CD8-positive, alpha-beta memory T cell (primary cell): ENCODE data around the gene PLXNC1. TPM values are rescaled to one million over a fixed set of nuclear protein-coding genes. Genes with fewer than 3 reads are reported as not detected.

Experiments
- CTCF ChIA-PET: fragments of 350-600 bp; sonication (Branson Sonifier 250); formaldehyde crosslinking; loops from one replicate; lab custom pipeline; 2021; ENCODE audit warnings: antibody characterized with exemption; lab: Charles Lee
- POLR2A ChIA-PET: fragments of 350-600 bp; sonication (Branson Sonifier 250); formaldehyde crosslinking; loops from one replicate; lab custom pipeline; 2021; ENCODE audit warnings: antibody characterized with exemption; lab: Charles Lee
- DNase-seq, 5 donors: peaks; one replicate each; pipeline versions ENCODE4 v3.0.0 to v3.0.0-alpha.2; 2020 to 2022; ENCODE audit warnings: mixed read lengths in 1 of 5
- H3K27ac ChIP-seq: one replicate; pipeline ENCODE4 v1.7.0; 2013; ENCODE audit warnings: low read depth, mild to moderate bottlenecking, low read length, moderate library complexity
- H3K27me3 ChIP-seq: 2 replicates; pipeline ENCODE4 v1.7.0; 2013; ENCODE audit warnings: low read length, mild to moderate bottlenecking; ENCODE audit not compliant: insufficient read depth, poor library complexity, severe bottlenecking
- H3K36me3 ChIP-seq: 2 replicates; pipeline ENCODE4 v1.7.0; 2013; ENCODE audit warnings: mild to moderate bottlenecking, low read length, moderate library complexity; ENCODE audit not compliant: insufficient read depth
- H3K4me1 ChIP-seq: 2 replicates; pipeline ENCODE4 v1.7.0; 2013; ENCODE audit warnings: mild to moderate bottlenecking, low read length, moderate library complexity; ENCODE audit not compliant: insufficient read depth
- H3K4me3 ChIP-seq: 2 replicates; pipeline ENCODE4 v1.7.0; 2013; ENCODE audit warnings: mild to moderate bottlenecking, low read length
- H3K9me3 ChIP-seq: 2 replicates; pipeline ENCODE4 v1.7.0; 2013; ENCODE audit warnings: mild to moderate bottlenecking, low read length
- H3K27ac Mint-ChIP-seq, 8 donors: one replicate each; pipeline ENCODE4 v1.8.0; 2020 to 2021; ENCODE audit warnings: mixed read lengths in 8 of 8, mild to moderate bottlenecking in 6 of 8, inconsistent platforms in 3 of 8, moderate library complexity in 3 of 8
- H3K27me3 Mint-ChIP-seq, 2 donors: one replicate each; pipeline ENCODE4 v1.8.0; 2020 to 2021; ENCODE audit warnings: mixed read lengths in 2 of 2, mild to moderate bottlenecking in 1 of 2, moderate library complexity in 1 of 2
- H3K36me3 Mint-ChIP-seq, 3 donors: one replicate each; pipeline ENCODE4 v1.8.0; 2020 to 2021; ENCODE audit warnings: mixed read lengths in 3 of 3, inconsistent platforms in 1 of 3, mild to moderate bottlenecking in 1 of 3
- H3K4me1 Mint-ChIP-seq, 3 donors: one replicate each; pipeline ENCODE4 v1.8.0; 2020 to 2021; ENCODE audit warnings: mixed read lengths in 3 of 3, inconsistent platforms in 1 of 3, mild to moderate bottlenecking in 1 of 3
- H3K4me3 Mint-ChIP-seq, 7 donors: one replicate each; pipeline ENCODE4 v1.8.0; 2020 to 2021; ENCODE audit warnings: mixed read lengths in 7 of 7, mild to moderate bottlenecking in 6 of 7, moderate library complexity in 4 of 7, inconsistent platforms in 2 of 7
- H3K9me3 Mint-ChIP-seq, 5 donors: one replicate each; pipeline ENCODE4 v1.8.0; 2020 to 2022; ENCODE audit warnings: mixed read lengths in 5 of 5, mild to moderate bottlenecking in 3 of 5, moderate library complexity in 2 of 5, inconsistent platforms in 1 of 5
- polyA plus RNA-seq: library from polyadenylated mRNA; unstranded; fragments of 300-500 nt; fragmentation: Illumina TruSeq; gene quantifications from one replicate; pipeline ENCODE4 v1.2.3, GENCODE V29; 2021
- total RNA-seq, 2 experiments: library from RNA; stranded (reverse); gene quantifications; one replicate each; pipeline ENCODE4 v1.2.3, GENCODE V29; 2021

PLXNC1 gene
- total and polyA plus RNA-seq, 3 experiments from 2014 or later: 5.0 to 8.1 (median 5.6) TPM

- no peak for DNase-seq
- ChIA-PET POLR2A (no interaction called here), CTCF (interaction anchor here (0.6 to 6.7 kb wide), 5 partner anchors 533 to 1117 kb away, joined by 3 to 254 read pairs (median 37); partner anchors contain the start of gene SOCS2)
- no peaks in the 10 kb centered on the region for H3K36me3 Mint-ChIP-seq
- Histone ChIP-seq H3K36me3 (no peaks in the 10 kb centered on the region), H3K9me3 (no peaks in the 10 kb centered on the region), H3K4me1 (peaks cover 9% of the 10 kb centered on the region), H3K4me3 (no peak overlapping the region), H3K27me3 (no peaks in the 10 kb centered on the region), H3K27ac (no peak overlapping the region)
- H3K4me3 Mint-ChIP-seq: peak overlapping the region in 1 of 7 donors; percentile 38
- no peaks in the 10 kb centered on the region for H3K9me3 Mint-ChIP-seq
- peaks cover 23 to 42% of the 10 kb centered on the region in 2 donors for H3K27me3 Mint-ChIP-seq
- peaks cover 5 to 12% (median 10%) of the 10 kb centered on the region in 3 donors for H3K4me1 Mint-ChIP-seq
- no peak overlapping the region for H3K27ac Mint-ChIP-seq
Measured at GRCh38 chr12:94103986-94104385, 44.4 kb upstream of the PLXNC1 start.

GRCh38 chr12:94107910-94108309, 40.5 kb upstream of the PLXNC1 start:
- H3K4me1 ChIP-seq: no peaks in the 10 kb centered on the region
- H3K27ac Mint-ChIP-seq: no peak overlapping the region
- POLR2A ChIA-PET: no interaction called here
- no peak for DNase-seq
- peaks cover 14 to 49% of the 10 kb centered on the region in 2 donors for H3K27me3 Mint-ChIP-seq
- H3K36me3 Mint-ChIP-seq: no peaks in the 10 kb centered on the region
- H3K9me3 Mint-ChIP-seq: no peaks in the 10 kb centered on the region
- no peaks in the 10 kb centered on the region for H3K36me3 ChIP-seq
- no peaks in the 10 kb centered on the region for H3K9me3 ChIP-seq
- H3K27ac ChIP-seq: no peak overlapping the region
- no peaks in the 10 kb centered on the region for H3K4me1 Mint-ChIP-seq
- no peak overlapping the region for H3K4me3 Mint-ChIP-seq
- no peak overlapping the region for H3K4me3 ChIP-seq
- no peaks in the 10 kb centered on the region for H3K27me3 ChIP-seq
- CTCF ChIA-PET: interaction anchor here (1.3 kb wide), 1 partner anchor 605 kb away, joined by 4 read pairs; no protein-coding TSS in a partner anchor

- no peak overlapping the region for H3K27ac ChIP-seq
- CTCF ChIA-PET: no interaction called here
- peaks cover 9 to 49% of the 10 kb centered on the region in 2 donors for H3K27me3 Mint-ChIP-seq
- no peaks in the 10 kb centered on the region for H3K9me3 ChIP-seq
- H3K27ac Mint-ChIP-seq: no peak overlapping the region
- H3K9me3 Mint-ChIP-seq: no peaks in the 10 kb centered on the region
- H3K4me3 Mint-ChIP-seq: no peak overlapping the region
- H3K36me3 Mint-ChIP-seq: no peaks in the 10 kb centered on the region
- no peaks in the 10 kb centered on the region for H3K4me1 Mint-ChIP-seq
- H3K27me3 ChIP-seq: no peaks in the 10 kb centered on the region
- no peak overlapping the region for H3K4me3 ChIP-seq
- no peak for DNase-seq
- POLR2A ChIA-PET: no interaction called here
- H3K36me3 ChIP-seq: no peaks in the 10 kb centered on the region
- H3K4me1 ChIP-seq: no peaks in the 10 kb centered on the region
Measured at GRCh38 chr12:94109160-94109559, 39.2 kb upstream of the PLXNC1 start.

GRCh38 chr12:94110258-94110657, 38.1 kb upstream of the PLXNC1 start:
- POLR2A ChIA-PET: no interaction called here
- H3K9me3 ChIP-seq: no peaks in the 10 kb centered on the region
- no peaks in the 10 kb centered on the region for H3K36me3 Mint-ChIP-seq
- H3K4me3 ChIP-seq: no peak overlapping the region
- H3K27me3 Mint-ChIP-seq: peaks cover 12 to 40% of the 10 kb centered on the region in 2 donors
- H3K4me1 ChIP-seq: no peaks in the 10 kb centered on the region
- no peaks in the 10 kb centered on the region for H3K36me3 ChIP-seq
- H3K27me3 ChIP-seq: no peaks in the 10 kb centered on the region
- H3K27ac ChIP-seq: no peak overlapping the region
- no peaks in the 10 kb centered on the region for H3K4me1 Mint-ChIP-seq
- H3K9me3 Mint-ChIP-seq: no peaks in the 10 kb centered on the region
- DNase-seq: no peak
- H3K27ac Mint-ChIP-seq: peak overlapping the region in 1 of 8 donors; percentile 12
- CTCF ChIA-PET: interaction anchor here (1.9 kb wide), 1 partner anchor 8 kb away, joined by 18 read pairs; no protein-coding TSS in a partner anchor
- H3K4me3 Mint-ChIP-seq: no peak overlapping the region

- Mint-ChIP-seq H3K4me1 (no peaks in the 10 kb centered on the region), H3K4me3 (no peak overlapping the region), H3K27me3 (peaks cover 9 to 30% of the 10 kb centered on the region in 2 donors), H3K27ac (no peak overlapping the region), H3K36me3 (no peaks in the 10 kb centered on the region), H3K9me3 (no peaks in the 10 kb centered on the region)
- ChIA-PET CTCF (interaction anchor here (0.9 to 1.9 kb wide), 2 partner anchors 9 to 15 kb away, joined by 5 to 18 read pairs; no protein-coding TSS in a partner anchor), POLR2A (no interaction called here)
- Histone ChIP-seq H3K27me3 (no peaks in the 10 kb centered on the region), H3K4me1 (no peaks in the 10 kb centered on the region), H3K36me3 (no peaks in the 10 kb centered on the region), H3K9me3 (no peaks in the 10 kb centered on the region), H3K27ac (no peak overlapping the region), H3K4me3 (no peak overlapping the region)
- DNase-seq: no peak
Measured at GRCh38 chr12:94111302-94111701, 37.1 kb upstream of the PLXNC1 start.

- no peaks in the 10 kb centered on the region for H3K36me3 ChIP-seq
- DNase-seq: no peak
- Mint-ChIP-seq H3K9me3 (no peaks in the 10 kb centered on the region), H3K36me3 (no peaks in the 10 kb centered on the region), H3K4me1 (no peaks in the 10 kb centered on the region), H3K4me3 (no peak overlapping the region), H3K27me3 (peaks cover 9 to 26% of the 10 kb centered on the region in 2 donors), H3K27ac (no peak overlapping the region)
- no peaks in the 10 kb centered on the region for H3K4me1 ChIP-seq
- POLR2A ChIA-PET: no interaction called here
- no peaks in the 10 kb centered on the region for H3K27me3 ChIP-seq
- CTCF ChIA-PET: interaction anchor here (1.9 kb wide), 1 partner anchor 10 kb away, joined by 18 read pairs; no protein-coding TSS in a partner anchor
- H3K9me3 ChIP-seq: no peaks in the 10 kb centered on the region
- H3K27ac ChIP-seq: no peak overlapping the region
- no peak overlapping the region for H3K4me3 ChIP-seq
Measured at GRCh38 chr12:94112121-94112520, 36.3 kb upstream of the PLXNC1 start.

- ChIA-PET POLR2A (no interaction called here), CTCF (no interaction called here)
- H3K4me3 ChIP-seq: no peak overlapping the region
- no peaks in the 10 kb centered on the region for H3K9me3 ChIP-seq
- H3K27me3 ChIP-seq: no peaks in the 10 kb centered on the region
- Mint-ChIP-seq H3K4me1 (no peaks in the 10 kb centered on the region), H3K4me3 (no peak overlapping the region), H3K27ac (no peak overlapping the region), H3K27me3 (peaks cover 6 to 17% of the 10 kb centered on the region in 2 donors), H3K9me3 (no peaks in the 10 kb centered on the region), H3K36me3 (no peaks in the 10 kb centered on the region)
- no peak overlapping the region for H3K27ac ChIP-seq
- no peaks in the 10 kb centered on the region for H3K36me3 ChIP-seq
- no peaks in the 10 kb centered on the region for H3K4me1 ChIP-seq
- no peak for DNase-seq
Measured at GRCh38 chr12:94114166-94114565, 34.2 kb upstream of the PLXNC1 start.

- H3K4me3 Mint-ChIP-seq: no peak overlapping the region
- Histone ChIP-seq H3K4me3 (no peak overlapping the region), H3K27ac (no peak overlapping the region), H3K36me3 (no peaks in the 10 kb centered on the region), H3K27me3 (no peaks in the 10 kb centered on the region), H3K4me1 (no peaks in the 10 kb centered on the region), H3K9me3 (no peaks in the 10 kb centered on the region)
- H3K4me1 Mint-ChIP-seq: no peaks in the 10 kb centered on the region
- DNase-seq: no peak
- POLR2A ChIA-PET: no interaction called here
- peaks cover 4 to 9% of the 10 kb centered on the region in 2 donors for H3K27me3 Mint-ChIP-seq
- no peaks in the 10 kb centered on the region for H3K36me3 Mint-ChIP-seq
- H3K27ac Mint-ChIP-seq: no peak overlapping the region
- CTCF ChIA-PET: interaction anchor here (1.7 kb wide), 1 partner anchor 14 kb away, joined by 6 read pairs; no protein-coding TSS in a partner anchor
- H3K9me3 Mint-ChIP-seq: no peaks in the 10 kb centered on the region
Measured at GRCh38 chr12:94116191-94116590, 32.2 kb upstream of the PLXNC1 start.
